Peyer's patch (tissue), 4 donors: ENCODE results near the gene TMEM132C.

Experiments
- CTCF ChIP-seq, 6 experiments: fragments of 450-650 bp in 4 of 6; fragments of 200-600 bp in 2 of 6; sonication (generic) in 1 of 6; IDR thresholded peaks; one replicate each; pipeline ENCODE4 v1.5.1; 2017 to 2019; ENCODE audit warnings: antibody characterized with exemption in 6 of 6, mild to moderate bottlenecking in 3 of 6, moderate library complexity in 1 of 6
- POLR2A ChIP-seq, 2 donors: fragments of 450-650 bp; IDR thresholded peaks; one replicate each; pipeline ENCODE4 v1.5.1; 2017; ENCODE audit warnings: antibody characterized with exemption in 2 of 2, mild to moderate bottlenecking in 2 of 2, moderate library complexity in 2 of 2

GRCh38 chr12:128745772-128746689, 479.1 kb downstream of the TMEM132C start:
- TF ChIP-seq CTCF (IDR thresholded peaks at IDR 0.05) (no peak), POLR2A (IDR thresholded peaks at IDR 0.05) (no peak)
